ENCODE results near the gene ALAS1. TPM values are rescaled to one million over a fixed set of nuclear protein-coding genes. Genes with fewer than 3 reads are reported as not detected.

The ALAS1 gene
- total RNA-seq, 1 experiment from 2014 or later, result 41.6 TPM

- Histone ChIP-seq H3K36me3 (ENCODE audit: insufficient read depth, low read length) (peaks cover 35% of the 10 kb centered on the region), H3K9me2 (replicated peaks; ENCODE audit: insufficient read depth, low read length) (no peaks in the 10 kb centered on the region), H3K4me3 (ENCODE audit: low read length) (no peak overlapping the region), H3K9ac (ENCODE audit: low read length) (no peak overlapping the region), H3K9me3 (ENCODE audit: low read length) (no peaks in the 10 kb centered on the region), H3K27me3 (ENCODE audit: low read length) (no peaks in the 10 kb centered on the region), H3K4me1 (ENCODE audit: low read length) (peaks cover 34% of the 10 kb centered on the region), H3K79me2 (ENCODE audit: low read length) (peaks cover 31% of the 10 kb centered on the region), H3K27ac (ENCODE audit: low read length) (peak overlapping the region; percentile 39; the same call in 1 of the 2 replicates), H4K20me1 (ENCODE audit: insufficient read depth, low read depth, low read length) (peaks cover 47% of the 10 kb centered on the region), H2AFZ (ENCODE audit: low read length) (no peak overlapping the region), H3K4me2 (ENCODE audit: low read depth, low read length, poor library complexity, severe bottlenecking) (no peak overlapping the region)
- no peak for DNase-seq
These were observed 19.4 kb downstream of the ALAS1 start for GRCh38 chr3:52217409-52217805.

GRCh38 chr3:52218026-52218425, 20.1 kb downstream of the ALAS1 start:
- H3K9ac ChIP-seq (ENCODE audit: low read length), result no peak overlapping the region
- H3K9me2 ChIP-seq (replicated peaks; ENCODE audit: insufficient read depth, low read length), result no peaks in the 10 kb centered on the region
- no peak overlapping the region for H3K4me2 ChIP-seq (ENCODE audit: low read depth, low read length, poor library complexity, severe bottlenecking)
- peaks cover 38% of the 10 kb centered on the region for H3K79me2 ChIP-seq (ENCODE audit: low read length)
- no peak overlapping the region for H3K27ac ChIP-seq (ENCODE audit: low read length)
- no peaks in the 10 kb centered on the region for H3K9me3 ChIP-seq (ENCODE audit: low read length)
- H3K27me3 ChIP-seq (ENCODE audit: low read length), result no peaks in the 10 kb centered on the region
- H2AFZ ChIP-seq (ENCODE audit: low read length), result no peak overlapping the region
- peaks cover 40% of the 10 kb centered on the region for H3K4me1 ChIP-seq (ENCODE audit: low read length)
- DNase-seq, result no peak
- H3K4me3 ChIP-seq (ENCODE audit: low read length), result no peak overlapping the region
- H4K20me1 ChIP-seq (ENCODE audit: insufficient read depth, low read depth, low read length), result peaks cover 53% of the 10 kb centered on the region
- peaks cover 38% of the 10 kb centered on the region for H3K36me3 ChIP-seq (ENCODE audit: insufficient read depth, low read length)

GRCh38 chr3:52218454-52218853, 20.5 kb downstream of the ALAS1 start:
- no peak overlapping the region for H3K9ac ChIP-seq (ENCODE audit: low read length)
- H3K9me3 ChIP-seq (ENCODE audit: low read length), result no peaks in the 10 kb centered on the region
- peaks cover 44% of the 10 kb centered on the region for H3K4me1 ChIP-seq (ENCODE audit: low read length)
- H4K20me1 ChIP-seq (ENCODE audit: insufficient read depth, low read depth, low read length), result peaks cover 57% of the 10 kb centered on the region
- no peak for DNase-seq
- H3K27ac ChIP-seq (ENCODE audit: low read length), result 0 out of 2 replicates have a peak overlapping the region, but pooled peaks have one; percentile 75
- H3K36me3 ChIP-seq (ENCODE audit: insufficient read depth, low read length), result peaks cover 42% of the 10 kb centered on the region
- no peak overlapping the region for H2AFZ ChIP-seq (ENCODE audit: low read length)
- no peaks in the 10 kb centered on the region for H3K27me3 ChIP-seq (ENCODE audit: low read length)
- peaks cover 42% of the 10 kb centered on the region for H3K79me2 ChIP-seq (ENCODE audit: low read length)
- H3K4me3 ChIP-seq (ENCODE audit: low read length), result no peak overlapping the region
- H3K4me2 ChIP-seq (ENCODE audit: low read depth, low read length, poor library complexity, severe bottlenecking), result no peak overlapping the region
- H3K9me2 ChIP-seq (replicated peaks; ENCODE audit: insufficient read depth, low read length), result no peaks in the 10 kb centered on the region

- no peaks in the 10 kb centered on the region for H3K9me2 ChIP-seq (replicated peaks; ENCODE audit: insufficient read depth, low read length)
- H3K9me3 ChIP-seq (ENCODE audit: low read length), result no peaks in the 10 kb centered on the region
- peak overlapping the region; percentile 75 for H3K27ac ChIP-seq (ENCODE audit: low read length)
- peaks cover 64% of the 10 kb centered on the region for H4K20me1 ChIP-seq (ENCODE audit: insufficient read depth, low read depth, low read length)
- H3K27me3 ChIP-seq (ENCODE audit: low read length), result no peaks in the 10 kb centered on the region
- H3K4me2 ChIP-seq (ENCODE audit: low read depth, low read length, poor library complexity, severe bottlenecking), result no peak overlapping the region
- no peak for DNase-seq
- H3K79me2 ChIP-seq (ENCODE audit: low read length), result peaks cover 48% of the 10 kb centered on the region
- no peak overlapping the region; the same call in 1 of the 2 replicates for H3K9ac ChIP-seq (ENCODE audit: low read length)
- H3K4me3 ChIP-seq (ENCODE audit: low read length), result no peak overlapping the region
- peaks cover 44% of the 10 kb centered on the region for H3K36me3 ChIP-seq (ENCODE audit: insufficient read depth, low read length)
- H3K4me1 ChIP-seq (ENCODE audit: low read length), result peaks cover 51% of the 10 kb centered on the region
- no peak overlapping the region for H2AFZ ChIP-seq (ENCODE audit: low read length)
These were observed 21.1 kb downstream of the ALAS1 start for GRCh38 chr3:52218937-52219650.

GRCh38 chr3:52220380-52221026, 22.5 kb downstream of the ALAS1 start:
- Histone ChIP-seq H3K79me2 (ENCODE audit: low read length) (peaks cover 61% of the 10 kb centered on the region), H3K9me3 (ENCODE audit: low read length) (no peaks in the 10 kb centered on the region), H3K9ac (ENCODE audit: low read length) (peak overlapping the region; percentile 23), H3K4me2 (ENCODE audit: low read depth, low read length, poor library complexity, severe bottlenecking) (peak overlapping the region; percentile 41), H2AFZ (ENCODE audit: low read length) (no peak overlapping the region), H3K27ac (ENCODE audit: low read length) (peak overlapping the region; percentile 75), H3K4me1 (ENCODE audit: low read length) (peaks cover 58% of the 10 kb centered on the region), H3K4me3 (ENCODE audit: low read length) (no peak overlapping the region; the same call in 1 of the 2 replicates), H4K20me1 (ENCODE audit: insufficient read depth, low read depth, low read length) (peaks cover 71% of the 10 kb centered on the region), H3K27me3 (ENCODE audit: low read length) (no peaks in the 10 kb centered on the region), H3K9me2 (replicated peaks; ENCODE audit: insufficient read depth, low read length) (no peaks in the 10 kb centered on the region), H3K36me3 (ENCODE audit: insufficient read depth, low read length) (peaks cover 50% of the 10 kb centered on the region)
- peak; percentile 95 for DNase-seq

- Histone ChIP-seq H3K9ac (ENCODE audit: low read length) (peak overlapping the region; percentile 23; the same call in 1 of the 2 replicates), H3K79me2 (ENCODE audit: low read length) (peaks cover 61% of the 10 kb centered on the region), H2AFZ (ENCODE audit: low read length) (no peak overlapping the region), H3K4me1 (ENCODE audit: low read length) (peaks cover 63% of the 10 kb centered on the region), H3K9me2 (replicated peaks; ENCODE audit: insufficient read depth, low read length) (no peaks in the 10 kb centered on the region), H3K36me3 (ENCODE audit: insufficient read depth, low read length) (peaks cover 50% of the 10 kb centered on the region), H3K27ac (ENCODE audit: low read length) (peak overlapping the region; percentile 75), H4K20me1 (ENCODE audit: insufficient read depth, low read depth, low read length) (peaks cover 71% of the 10 kb centered on the region), H3K9me3 (ENCODE audit: low read length) (no peaks in the 10 kb centered on the region), H3K4me3 (ENCODE audit: low read length) (no peak overlapping the region; the same call in 1 of the 2 replicates), H3K27me3 (ENCODE audit: low read length) (no peaks in the 10 kb centered on the region), H3K4me2 (ENCODE audit: low read depth, low read length, poor library complexity, severe bottlenecking) (peak overlapping the region; percentile 41)
- no peak for DNase-seq
These were observed 23.2 kb downstream of the ALAS1 start for GRCh38 chr3:52221141-52221562.

- peak overlapping the region; percentile 10 for H3K4me2 ChIP-seq (ENCODE audit: low read depth, low read length, poor library complexity, severe bottlenecking)
- peaks cover 50% of the 10 kb centered on the region for H3K36me3 ChIP-seq (ENCODE audit: insufficient read depth, low read length)
- no peaks in the 10 kb centered on the region for H3K27me3 ChIP-seq (ENCODE audit: low read length)
- H2AFZ ChIP-seq (ENCODE audit: low read length), result no peak overlapping the region
- peaks cover 61% of the 10 kb centered on the region for H3K79me2 ChIP-seq (ENCODE audit: low read length)
- H4K20me1 ChIP-seq (ENCODE audit: insufficient read depth, low read depth, low read length), result peaks cover 71% of the 10 kb centered on the region
- no peaks in the 10 kb centered on the region for H3K9me3 ChIP-seq (ENCODE audit: low read length)
- no peak overlapping the region for H3K9ac ChIP-seq (ENCODE audit: low read length)
- no peak overlapping the region; the same call in 1 of the 2 replicates for H3K4me3 ChIP-seq (ENCODE audit: low read length)
- H3K9me2 ChIP-seq (replicated peaks; ENCODE audit: insufficient read depth, low read length), result no peaks in the 10 kb centered on the region
- DNase-seq, result no peak
- no peak overlapping the region for H3K27ac ChIP-seq (ENCODE audit: low read length)
- peaks cover 69% of the 10 kb centered on the region for H3K4me1 ChIP-seq (ENCODE audit: low read length)
These were observed 23.8 kb downstream of the ALAS1 start for GRCh38 chr3:52221563-52222318.
